Activated naive CD4-positive, alpha-beta T cell treated with anti-CD3 and anti-CD28 coated beads, Interleukin-2, amount 50 U/mL, for 24 hours (primary cell): ENCODE measurements around the gene ANKRD23.

Experiments used
- H3K27ac Mint-ChIP-seq: one replicate; pipeline ENCODE4 v1.8.0; 2021; ENCODE audit warnings: mild to moderate bottlenecking, mixed read lengths
- H3K27me3 Mint-ChIP-seq: one replicate; pipeline ENCODE4 v1.8.0; 2021; ENCODE audit warnings: mixed read lengths
- H3K36me3 Mint-ChIP-seq: one replicate; pipeline ENCODE4 v1.8.0; 2021; ENCODE audit warnings: mixed read lengths
- H3K4me1 Mint-ChIP-seq: one replicate; pipeline ENCODE4 v1.8.0; 2021; ENCODE audit warnings: mixed read lengths
- H3K4me3 Mint-ChIP-seq: one replicate; pipeline ENCODE4 v1.8.0; 2021; ENCODE audit warnings: mild to moderate bottlenecking, mixed read lengths
- H3K9me3 Mint-ChIP-seq: one replicate; pipeline ENCODE4 v1.8.0; 2021; ENCODE audit warnings: mixed read lengths

The ANKRD23 gene

DNA sequence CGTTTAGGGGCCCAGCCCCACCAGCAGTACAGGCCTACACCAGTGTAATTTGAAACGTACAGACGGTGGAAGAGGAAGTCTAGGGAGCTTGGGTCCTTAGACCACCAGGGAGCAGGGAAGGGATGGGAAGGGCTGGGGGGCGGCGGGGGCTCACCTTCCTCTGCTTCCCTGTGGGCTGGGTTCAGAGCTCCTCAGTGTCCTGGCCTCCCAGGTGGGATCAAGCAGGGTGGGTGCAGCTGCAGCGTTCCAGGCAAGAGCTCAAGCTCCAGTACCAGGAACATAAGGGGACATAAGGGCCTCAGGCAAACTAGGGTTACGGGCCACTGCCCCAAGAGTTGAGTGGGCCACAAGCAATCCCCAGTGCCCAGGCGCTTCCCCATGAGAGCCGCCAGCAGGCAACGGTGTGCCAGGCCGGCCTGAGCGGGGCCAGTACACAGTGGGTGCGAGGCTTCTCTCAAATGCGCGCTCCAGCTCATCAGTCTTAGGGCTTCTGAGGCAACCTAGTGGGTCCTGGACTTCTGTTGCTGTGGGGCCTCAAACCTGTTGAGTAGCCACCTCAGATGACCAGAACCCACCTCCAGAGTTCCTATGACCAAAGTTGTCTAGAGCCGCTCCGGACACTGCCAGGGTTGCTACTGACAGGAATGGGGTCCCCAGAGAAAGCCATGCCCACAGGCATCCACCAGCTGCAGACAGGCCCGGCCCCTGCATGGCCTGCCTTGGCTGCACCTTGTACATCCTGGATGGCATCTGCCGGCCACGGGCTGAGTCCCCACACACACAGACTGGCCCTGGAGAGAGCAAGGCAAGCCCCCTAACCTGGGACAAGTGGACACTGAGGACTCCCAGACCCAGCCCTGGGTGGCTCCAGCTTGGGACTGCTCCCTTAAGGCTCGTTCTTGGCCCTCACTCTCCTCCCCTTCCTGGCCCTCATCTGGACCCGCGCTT is 5.2 kb downstream of the ANKRD23 start:
- no peaks in the 10 kb centered on the region for H3K27me3 Mint-ChIP-seq
- no peaks in the 10 kb centered on the region for H3K9me3 Mint-ChIP-seq
- H3K27ac Mint-ChIP-seq: no peak overlapping the region

DNA sequence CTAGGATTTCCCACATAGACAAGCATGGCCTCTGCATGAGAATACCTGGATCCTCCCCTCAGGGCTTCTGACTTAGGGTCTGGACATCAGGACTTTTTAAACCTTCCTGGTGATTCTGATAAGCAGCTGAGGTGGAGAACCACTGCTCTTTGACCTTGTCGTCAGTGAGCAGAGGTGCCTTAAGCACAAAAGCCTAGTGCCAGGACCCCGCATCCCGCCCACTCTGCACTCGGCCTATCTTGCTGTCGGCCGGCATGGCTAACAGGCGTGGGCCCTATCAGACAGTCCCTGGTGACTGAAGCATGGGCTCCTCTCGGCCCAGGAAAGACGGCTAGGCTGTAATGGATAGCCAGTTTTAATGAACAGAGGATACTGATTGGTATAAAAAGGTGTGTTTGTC is 6.2 kb downstream of the ANKRD23 start:
- no peaks in the 10 kb centered on the region for H3K9me3 Mint-ChIP-seq
- H3K36me3 Mint-ChIP-seq: no peaks in the 10 kb centered on the region
- peaks cover 4% of the 10 kb centered on the region for H3K4me1 Mint-ChIP-seq
- H3K27me3 Mint-ChIP-seq: no peaks in the 10 kb centered on the region
- H3K27ac Mint-ChIP-seq: no peak overlapping the region
- H3K4me3 Mint-ChIP-seq: no peak overlapping the region

More for the DNA sequence above, 5.2 kb downstream of the ANKRD23 start:
- Mint-ChIP-seq H3K4me1 (peaks cover 8% of the 10 kb centered on the region), H3K36me3 (no peaks in the 10 kb centered on the region), H3K4me3 (no peak overlapping the region)

DNA sequence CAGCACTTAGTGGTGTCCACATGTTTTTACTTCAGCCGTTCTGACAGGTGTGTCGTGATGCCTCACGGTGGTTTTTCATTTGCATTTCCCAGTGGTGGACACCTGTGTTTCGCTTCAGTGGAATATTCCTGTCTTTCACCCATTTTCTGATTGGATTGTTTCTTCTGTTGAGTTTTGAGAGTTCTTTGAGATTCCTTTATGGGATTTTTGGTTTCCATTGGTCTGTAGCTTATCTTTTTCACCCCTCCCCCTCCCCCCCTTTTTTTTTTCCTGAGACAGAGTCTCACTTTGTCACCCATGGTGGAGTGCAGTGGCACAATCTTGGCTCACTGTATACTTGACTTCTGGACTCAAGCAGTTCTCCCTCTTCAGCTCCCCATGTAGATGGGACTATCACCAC is 8.0 kb downstream of the ANKRD23 start:
- H3K9me3 Mint-ChIP-seq: no peaks in the 10 kb centered on the region
- H3K4me1 Mint-ChIP-seq: peaks cover 4% of the 10 kb centered on the region
- no peaks in the 10 kb centered on the region for H3K27me3 Mint-ChIP-seq
- H3K27ac Mint-ChIP-seq: no peak overlapping the region
- H3K4me3 Mint-ChIP-seq: no peak overlapping the region
- H3K36me3 Mint-ChIP-seq: peaks cover 2% of the 10 kb centered on the region

DNA sequence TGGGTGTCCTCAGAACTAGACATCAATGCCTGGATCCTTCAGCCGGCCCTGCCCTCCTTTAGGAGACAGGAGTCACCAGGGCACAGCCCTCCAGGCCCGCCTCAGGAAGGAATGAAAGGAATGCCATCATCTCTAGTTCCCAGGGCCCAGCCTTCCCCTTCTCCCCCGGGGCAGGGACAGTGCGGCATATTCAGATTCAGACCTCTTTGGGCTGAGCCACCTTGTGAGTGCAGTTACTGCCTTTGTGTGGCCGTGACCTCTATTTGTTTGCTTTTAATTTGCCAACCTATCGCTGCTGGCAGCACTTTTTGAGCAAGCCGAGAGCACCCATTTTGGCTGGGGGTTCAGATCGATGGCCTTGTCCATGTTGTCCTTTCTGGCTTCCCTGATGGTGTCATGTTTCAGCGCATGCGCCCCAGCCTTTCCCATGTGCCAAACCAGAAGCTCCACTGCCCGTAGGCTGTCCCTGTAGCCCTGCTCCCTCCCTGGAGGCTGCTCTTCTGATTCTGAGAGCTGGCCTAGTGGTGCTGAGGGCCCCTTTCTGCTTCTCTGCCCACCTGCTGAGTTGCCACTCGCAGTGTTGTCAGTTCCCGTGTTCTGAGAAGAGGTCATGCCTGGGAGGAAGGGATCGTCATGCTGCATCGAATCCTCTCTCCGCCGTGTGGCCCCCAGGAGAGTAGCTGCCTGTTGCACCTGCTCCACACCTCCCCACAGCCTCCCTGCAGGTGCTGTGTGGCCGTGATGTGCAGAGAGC is 10.9 kb downstream of the ANKRD23 start:
- H3K27me3 Mint-ChIP-seq: no peaks in the 10 kb centered on the region

DNA sequence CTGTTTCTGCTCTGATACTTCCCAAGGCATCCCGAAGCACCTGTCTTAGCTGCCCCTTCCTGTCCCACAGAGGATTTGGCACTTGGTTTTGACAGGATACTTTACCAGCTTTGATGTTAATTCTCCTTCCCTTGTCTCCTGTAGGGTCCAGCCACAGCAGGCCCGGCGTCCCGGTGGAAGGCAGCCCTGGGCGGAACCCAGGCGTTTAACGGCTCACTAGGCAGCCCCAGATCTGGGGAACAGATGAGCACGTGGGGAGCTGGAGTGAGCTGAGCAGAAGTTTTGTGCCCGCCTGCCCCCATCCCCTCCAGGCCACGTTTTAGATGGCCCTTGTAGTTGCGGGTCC is 11.4 kb downstream of the ANKRD23 start:
- H3K27ac Mint-ChIP-seq: no peak overlapping the region
- H3K4me3 Mint-ChIP-seq: no peak overlapping the region
- no peaks in the 10 kb centered on the region for H3K4me1 Mint-ChIP-seq
- no peaks in the 10 kb centered on the region for H3K9me3 Mint-ChIP-seq
- H3K36me3 Mint-ChIP-seq: peaks cover 10% of the 10 kb centered on the region
- no peaks in the 10 kb centered on the region for H3K27me3 Mint-ChIP-seq

More for the DNA sequence above, 10.9 kb downstream of the ANKRD23 start:
- peaks cover 10% of the 10 kb centered on the region for H3K36me3 Mint-ChIP-seq
- H3K27ac Mint-ChIP-seq: no peak overlapping the region
- no peak overlapping the region for H3K4me3 Mint-ChIP-seq
- no peaks in the 10 kb centered on the region for H3K9me3 Mint-ChIP-seq
- no peaks in the 10 kb centered on the region for H3K4me1 Mint-ChIP-seq

DNA sequence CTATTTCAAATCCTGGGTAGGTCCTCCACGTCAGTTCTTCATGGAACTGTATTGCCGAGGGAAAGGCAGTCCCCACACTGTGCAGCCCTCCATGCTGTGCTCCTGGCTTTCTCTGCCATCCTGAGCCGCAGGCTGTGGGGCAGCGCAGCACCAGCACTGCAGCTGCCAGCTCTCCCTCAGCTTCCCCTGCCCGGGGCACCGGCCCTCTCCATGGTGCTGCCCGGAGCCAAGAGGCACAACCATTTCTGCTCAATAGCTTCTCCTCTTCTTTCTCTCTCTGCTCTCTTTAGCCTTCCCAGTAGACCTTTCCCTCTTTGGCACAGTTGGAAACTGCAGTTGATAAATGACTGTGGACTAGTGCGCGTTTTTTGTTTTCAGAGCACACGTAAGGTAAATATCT is 12.1 kb downstream of the ANKRD23 start:
- peaks cover 10% of the 10 kb centered on the region for H3K36me3 Mint-ChIP-seq
- no peak overlapping the region for H3K27ac Mint-ChIP-seq

DNA sequence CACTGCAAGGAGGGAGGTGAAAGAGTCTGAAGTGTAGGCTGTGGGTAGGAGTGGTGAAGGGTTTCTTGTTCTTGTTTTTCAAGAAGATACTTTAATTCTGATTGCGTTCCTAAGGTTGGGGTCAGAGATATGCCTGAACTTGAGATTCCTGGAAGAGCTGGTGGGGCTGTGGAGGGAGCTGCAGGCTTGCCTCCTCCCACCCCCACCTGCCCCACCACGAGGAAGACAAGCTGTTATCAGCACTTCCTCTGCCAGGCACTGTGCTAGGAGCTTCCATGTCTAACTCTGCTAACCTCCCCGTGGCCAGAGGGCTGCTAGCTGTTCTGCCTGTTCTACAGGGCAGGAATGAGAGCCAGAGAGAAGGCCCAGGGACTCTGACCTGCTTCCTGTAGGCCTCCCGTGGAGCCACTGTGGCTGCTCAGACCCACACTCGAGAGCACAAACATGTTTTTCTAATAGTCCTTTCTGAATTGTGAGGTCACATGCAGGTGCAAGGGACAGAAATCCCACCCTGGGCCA is 13.7 kb downstream of the ANKRD23 start:
- no peak overlapping the region for H3K4me3 Mint-ChIP-seq
- no peak overlapping the region for H3K27ac Mint-ChIP-seq
- no peaks in the 10 kb centered on the region for H3K9me3 Mint-ChIP-seq
- no peaks in the 10 kb centered on the region for H3K27me3 Mint-ChIP-seq
- no peaks in the 10 kb centered on the region for H3K4me1 Mint-ChIP-seq
- peaks cover 10% of the 10 kb centered on the region for H3K36me3 Mint-ChIP-seq

More for the DNA sequence above, 12.1 kb downstream of the ANKRD23 start:
- Mint-ChIP-seq H3K27me3 (no peaks in the 10 kb centered on the region), H3K4me3 (no peak overlapping the region), H3K4me1 (no peaks in the 10 kb centered on the region), H3K9me3 (no peaks in the 10 kb centered on the region)

DNA sequence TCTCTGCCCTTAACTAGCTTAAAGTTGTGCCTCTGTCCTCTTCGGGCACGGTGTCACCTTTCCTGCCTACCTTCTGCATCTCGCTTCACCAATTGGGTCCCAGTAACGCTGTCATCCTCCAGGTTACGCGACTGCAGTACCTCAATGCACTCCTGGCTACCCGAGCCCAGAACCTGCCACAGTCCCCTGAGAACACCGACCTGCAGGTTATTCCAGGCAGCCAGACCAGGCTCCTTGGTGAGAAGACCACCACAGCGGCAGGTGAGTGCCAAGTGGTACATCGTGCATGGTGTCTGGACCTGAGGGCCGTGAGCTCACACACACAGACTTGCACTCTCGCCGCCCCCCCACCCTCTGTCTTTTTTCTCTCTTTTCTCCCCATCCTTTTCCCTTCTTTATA is 14.9 kb downstream of the ANKRD23 start:
- H3K36me3 Mint-ChIP-seq: peaks cover 10% of the 10 kb centered on the region
- H3K27me3 Mint-ChIP-seq: no peaks in the 10 kb centered on the region
- no peak overlapping the region for H3K4me3 Mint-ChIP-seq
- H3K4me1 Mint-ChIP-seq: no peaks in the 10 kb centered on the region
- no peak overlapping the region for H3K27ac Mint-ChIP-seq
- no peaks in the 10 kb centered on the region for H3K9me3 Mint-ChIP-seq

DNA sequence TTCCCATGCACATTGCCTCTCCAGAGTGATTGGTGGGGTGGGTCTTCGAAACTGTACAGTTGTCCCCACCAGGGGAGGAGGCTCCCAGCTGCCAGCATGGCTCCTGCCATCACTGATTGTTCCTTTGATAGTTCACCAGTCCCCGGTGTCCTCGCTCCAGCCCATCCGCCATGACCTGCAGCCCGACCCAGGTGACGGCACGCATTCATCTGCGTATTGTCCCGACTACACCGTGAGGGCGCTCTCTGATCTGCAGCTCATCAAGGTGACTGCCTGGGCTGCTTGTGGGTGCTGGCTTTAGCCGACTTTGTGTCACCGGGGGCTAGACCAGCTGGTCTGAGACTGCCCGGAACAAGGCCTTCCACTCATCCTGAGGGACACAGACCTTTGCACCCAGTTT is 15.4 kb downstream of the ANKRD23 start:
- Mint-ChIP-seq H3K36me3 (peaks cover 10% of the 10 kb centered on the region), H3K27me3 (no peaks in the 10 kb centered on the region), H3K4me1 (no peaks in the 10 kb centered on the region), H3K9me3 (no peaks in the 10 kb centered on the region), H3K27ac (no peak overlapping the region), H3K4me3 (no peak overlapping the region)

DNA sequence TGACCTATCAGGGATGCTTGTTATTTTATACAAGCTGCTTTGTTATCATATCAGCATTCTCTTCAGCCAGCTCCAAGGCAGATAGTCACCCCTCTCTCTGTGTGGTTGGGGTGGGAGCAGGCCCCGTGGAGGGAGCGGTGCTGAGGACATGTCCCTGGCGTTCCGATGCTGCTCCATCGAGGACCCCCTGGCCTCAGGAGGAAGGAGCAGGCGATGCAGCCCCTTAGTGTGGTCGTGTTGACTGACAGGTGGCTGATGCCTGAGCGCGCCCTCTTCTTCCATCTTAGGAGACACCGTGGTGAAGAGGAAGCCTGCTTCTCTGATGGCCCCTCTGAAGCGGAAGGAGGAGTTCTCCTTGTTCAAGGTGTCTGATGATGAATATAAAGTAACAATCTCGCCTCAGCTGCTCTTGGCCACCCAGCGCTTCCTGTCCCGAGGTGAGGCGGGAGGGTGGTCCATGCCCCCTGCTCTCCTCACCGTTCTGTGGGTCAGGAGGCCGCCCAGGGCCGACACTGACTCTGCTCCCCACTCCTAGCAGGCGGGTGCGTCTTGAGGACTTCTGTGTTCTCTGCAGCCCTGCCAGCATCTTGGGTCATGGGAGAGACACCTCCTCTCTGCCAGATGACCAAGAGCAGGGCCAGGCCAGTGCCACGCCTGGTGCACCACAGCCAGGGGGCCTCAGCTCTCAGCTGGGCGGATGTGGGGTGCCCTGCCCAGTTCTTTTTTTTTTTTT is 17.1 kb downstream of the ANKRD23 start:
- Mint-ChIP-seq H3K27ac (no peak overlapping the region), H3K4me3 (no peak overlapping the region), H3K9me3 (no peaks in the 10 kb centered on the region), H3K4me1 (peaks cover under 1% of the 10 kb centered on the region), H3K36me3 (peaks cover 8% of the 10 kb centered on the region), H3K27me3 (no peaks in the 10 kb centered on the region)

DNA sequence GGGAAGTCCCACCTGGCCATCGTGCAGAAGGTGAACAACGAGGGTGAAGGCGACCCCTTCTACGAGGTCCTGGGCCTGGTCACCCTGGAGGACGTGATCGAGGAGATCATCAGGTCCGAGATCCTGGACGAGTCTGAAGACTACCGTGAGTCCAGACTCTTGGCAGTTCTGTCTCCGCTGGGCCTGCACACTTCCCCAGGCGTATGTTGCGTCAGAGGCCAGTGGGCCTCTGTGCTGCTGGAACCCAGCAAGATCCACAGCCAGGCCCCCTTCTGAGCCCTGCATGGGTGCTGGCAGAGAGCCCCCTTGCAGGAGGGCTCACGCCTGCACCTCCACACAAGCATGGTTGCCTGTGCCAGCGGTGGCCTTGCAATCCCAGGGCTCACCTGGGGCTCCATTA is 18.8 kb downstream of the ANKRD23 start:
- H3K36me3 Mint-ChIP-seq: peaks cover 8% of the 10 kb centered on the region
- H3K4me3 Mint-ChIP-seq: no peak overlapping the region

DNA sequence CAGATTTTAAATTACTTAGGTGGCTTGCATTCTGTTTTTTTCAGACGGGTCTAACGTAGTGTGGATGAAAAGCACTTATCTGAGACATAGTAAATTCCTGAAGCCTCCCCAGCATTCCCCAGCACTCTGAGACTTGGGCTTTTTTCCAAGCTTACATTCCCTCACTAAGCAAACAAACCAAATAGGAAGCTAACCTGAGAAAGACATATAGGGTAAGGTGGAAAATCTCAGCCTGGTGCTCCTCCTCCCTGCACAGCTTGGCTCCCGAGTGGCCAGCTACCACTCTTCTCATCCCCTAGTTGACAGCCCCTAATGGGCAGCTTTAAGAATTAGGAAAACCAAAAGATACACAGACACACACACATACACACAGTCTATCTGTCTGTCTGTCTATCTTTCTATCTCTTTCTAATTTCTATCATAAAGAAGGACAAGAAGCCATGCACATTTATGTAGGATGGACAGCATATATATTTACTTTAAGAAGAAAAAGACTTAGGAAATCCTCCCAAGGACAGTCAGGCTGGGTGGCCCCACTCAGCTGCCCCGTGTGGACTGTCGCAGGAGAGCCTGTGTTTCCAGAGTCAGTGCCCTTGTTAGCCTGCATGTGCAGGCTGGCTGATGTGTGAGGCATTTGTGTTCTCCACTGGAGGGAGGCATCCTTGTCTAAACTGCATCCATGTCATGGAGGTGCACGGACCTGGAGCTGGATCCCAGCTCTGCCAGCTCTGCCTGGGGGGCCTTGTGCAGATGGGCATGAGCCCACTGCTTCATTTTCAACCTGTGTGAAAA is 19.5 kb downstream of the ANKRD23 start:
- Mint-ChIP-seq H3K9me3 (no peaks in the 10 kb centered on the region), H3K4me3 (no peak overlapping the region), H3K27ac (peak overlapping the region; percentile 43), H3K27me3 (no peaks in the 10 kb centered on the region), H3K36me3 (peaks cover 3% of the 10 kb centered on the region), H3K4me1 (peaks cover 24% of the 10 kb centered on the region)

More for the DNA sequence above, 18.8 kb downstream of the ANKRD23 start:
- Mint-ChIP-seq H3K9me3 (no peaks in the 10 kb centered on the region), H3K4me1 (peaks cover 17% of the 10 kb centered on the region), H3K27me3 (no peaks in the 10 kb centered on the region), H3K27ac (no peak overlapping the region)

DNA sequence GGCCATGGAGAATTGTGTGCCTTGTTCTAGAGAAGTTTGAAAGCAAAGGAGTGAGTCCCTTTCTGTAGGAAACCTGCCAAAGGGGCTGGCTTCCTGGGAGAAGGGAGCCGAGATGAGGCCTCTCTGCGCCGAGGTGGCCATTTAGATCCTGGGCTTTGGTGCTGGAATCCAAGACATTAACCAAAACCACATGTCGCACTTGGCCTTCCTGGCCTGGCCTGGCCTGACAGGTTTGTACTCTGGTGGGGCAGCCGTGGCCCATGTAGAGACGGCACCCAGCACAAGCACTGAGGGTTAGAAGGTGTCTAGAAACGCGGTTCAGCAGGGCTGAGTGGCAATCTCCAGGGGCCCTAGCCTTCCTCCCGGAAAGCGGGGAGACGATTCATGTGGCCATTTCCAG is 20.6 kb downstream of the ANKRD23 start:
- Mint-ChIP-seq H3K27ac (no peak overlapping the region), H3K4me1 (peaks cover 35% of the 10 kb centered on the region), H3K36me3 (peaks cover 2% of the 10 kb centered on the region)

DNA sequence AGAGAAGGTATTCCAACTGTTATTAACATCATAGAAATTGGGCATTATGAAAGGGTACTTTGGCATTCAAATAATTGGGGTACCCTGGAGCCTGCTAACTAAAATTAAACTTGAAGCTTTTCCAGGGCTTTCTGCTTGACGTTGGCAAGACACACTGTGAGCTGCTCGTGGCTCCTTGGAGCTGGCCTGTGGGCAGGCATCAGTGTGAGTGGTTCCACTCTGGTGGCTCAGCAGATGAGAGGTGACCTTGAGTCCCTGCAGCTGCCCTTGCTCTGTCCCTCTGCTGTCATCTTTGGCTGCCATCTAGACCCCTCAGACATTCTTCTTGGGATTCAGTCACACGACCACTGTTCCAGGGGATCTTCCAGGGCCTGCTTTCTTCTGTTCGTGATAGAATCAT is 21.0 kb downstream of the ANKRD23 start:
- H3K4me1 Mint-ChIP-seq: peaks cover 39% of the 10 kb centered on the region
- H3K27me3 Mint-ChIP-seq: no peaks in the 10 kb centered on the region
- no peak overlapping the region for H3K4me3 Mint-ChIP-seq
- peak overlapping the region; percentile 12 for H3K27ac Mint-ChIP-seq
- H3K36me3 Mint-ChIP-seq: peaks cover 2% of the 10 kb centered on the region
- no peaks in the 10 kb centered on the region for H3K9me3 Mint-ChIP-seq

More for the DNA sequence above, 20.6 kb downstream of the ANKRD23 start:
- H3K27me3 Mint-ChIP-seq: no peaks in the 10 kb centered on the region
- no peak overlapping the region for H3K4me3 Mint-ChIP-seq
- H3K9me3 Mint-ChIP-seq: no peaks in the 10 kb centered on the region
